Astrocyte (in vitro differentiated cells and primary cell): ENCODE measurements around the gene POR. TPM values are rescaled to one million over a fixed set of nuclear protein-coding genes. Genes with fewer than 3 reads are reported as not detected.

ENCODE experiments used
- DNase-seq: peaks from one replicate; pipeline ENCODE4 v3.0.0-alpha.2; 2010; ENCODE audit warnings: low read depth
- FAIRE-seq: peaks from 2 replicates; lab custom pipeline; 2011; peaks lifted over from hg19 to GRCh38; lab: Jason Lieb, UNC
- H2AFZ ChIP-seq: 2 replicates; pipeline ENCODE4 v1.6.0; 2012; ENCODE audit warnings: low read depth, low read length, inconsistent platforms
- H3K27ac ChIP-seq: 2 replicates; pipeline ENCODE4 v1.5.1; 2011; ENCODE audit warnings: low read depth, low read length, inconsistent platforms
- H3K27me3 ChIP-seq: 2 replicates; pipeline ENCODE4 v1.6.0; 2011; ENCODE audit warnings: low read length, inconsistent platforms; ENCODE audit not compliant: insufficient read depth
- H3K36me3 ChIP-seq: 2 replicates; pipeline ENCODE4 v1.5.1; 2011; ENCODE audit warnings: low read length, inconsistent platforms; ENCODE audit not compliant: insufficient read depth
- H3K4me1 ChIP-seq: 2 replicates; pipeline ENCODE4 v1.5.1; 2011; ENCODE audit warnings: low read length, inconsistent platforms; ENCODE audit not compliant: insufficient read depth
- H3K4me2 ChIP-seq: 2 replicates; pipeline ENCODE4 v1.6.0; 2012; ENCODE audit warnings: low read length, inconsistent platforms
- H3K4me3 ChIP-seq: 2 replicates; pipeline ENCODE4 v1.5.1; 2011; ENCODE audit warnings: low read depth, mild to moderate bottlenecking, low read length, inconsistent platforms; ENCODE audit not compliant: insufficient read depth
- H3K79me2 ChIP-seq: 2 replicates; pipeline ENCODE4 v1.6.0; 2012; ENCODE audit warnings: mild to moderate bottlenecking, low read length, inconsistent platforms; ENCODE audit not compliant: insufficient read depth
- H3K9ac ChIP-seq: 2 replicates; pipeline ENCODE4 v1.6.0; 2012; ENCODE audit warnings: mild to moderate bottlenecking, low read length, inconsistent platforms
- H3K9me3 ChIP-seq: 2 replicates; pipeline ENCODE4 v1.5.1; 2012; ENCODE audit warnings: low read depth, mild to moderate bottlenecking, low read length, inconsistent platforms; ENCODE audit not compliant: insufficient read depth
- H4K20me1 ChIP-seq: 2 replicates; pipeline ENCODE4 v1.6.0; 2012; ENCODE audit warnings: low read length, inconsistent platforms; ENCODE audit not compliant: insufficient read depth
- H3K27ac Mint-ChIP-seq: one replicate; pipeline ENCODE4 v1.8.0; 2021; ENCODE audit warnings: mild to moderate bottlenecking, mixed read lengths; ENCODE audit not compliant: unreplicated experiment
- H3K27me3 Mint-ChIP-seq: one replicate; pipeline ENCODE4 v1.8.0; 2021; ENCODE audit warnings: low read depth, mixed read lengths; ENCODE audit not compliant: unreplicated experiment
- H3K36me3 Mint-ChIP-seq: one replicate; pipeline ENCODE4 v1.8.0; 2021; ENCODE audit warnings: low read depth, mixed read lengths; ENCODE audit not compliant: unreplicated experiment
- H3K4me1 Mint-ChIP-seq: one replicate; pipeline ENCODE4 v1.8.0; 2021; ENCODE audit warnings: low read depth, mixed read lengths; ENCODE audit not compliant: unreplicated experiment
- H3K4me3 Mint-ChIP-seq: one replicate; pipeline ENCODE4 v1.8.0; 2021; ENCODE audit warnings: mild to moderate bottlenecking, moderate library complexity, mixed read lengths; ENCODE audit not compliant: unreplicated experiment
- H3K9me3 Mint-ChIP-seq: one replicate; pipeline ENCODE4 v1.8.0; 2021; ENCODE audit warnings: mild to moderate bottlenecking, mixed read lengths; ENCODE audit not compliant: unreplicated experiment
- CTCF ChIP-seq: IDR thresholded peaks from 2 replicates; pipeline ENCODE4 v1.5.1; 2011; ENCODE audit warnings: low read depth, mild to moderate bottlenecking, inconsistent platforms, low read length, moderate library complexity; ENCODE audit not compliant: insufficient read depth
- EZH2 ChIP-seq: IDR thresholded peaks from 2 replicates; pipeline ENCODE4 v1.6.1; 2012; ENCODE audit warnings: mild to moderate bottlenecking, low read length, inconsistent platforms; ENCODE audit not compliant: insufficient read depth
- total RNA-seq: library from RNA; stranded (reverse); gene quantifications from 2 replicates; pipeline ENCODE4 v1.2.1, GENCODE V29; 2021

The POR gene
- total RNA-seq, 1 donor from 2014 or later: 73.6 TPM

GRCh38 chr7:75966190-75966961, 51.4 kb downstream of the POR start:
- FAIRE-seq (no peak), DNase-seq (peak; percentile 50)
- Histone ChIP-seq H3K79me2 (no peaks in the 10 kb centered on the region), H3K27ac (no peak overlapping the region), H2AFZ (no peak overlapping the region), H3K4me2 (no peak overlapping the region), H3K4me3 (no peak overlapping the region), H3K36me3 (no peaks in the 10 kb centered on the region), H3K4me1 (peaks cover 27% of the 10 kb centered on the region), H3K9ac (no peak overlapping the region), H3K27me3 (no peaks in the 10 kb centered on the region), H4K20me1 (peaks cover 6% of the 10 kb centered on the region), H3K9me3 (no peaks in the 10 kb centered on the region)
- H3K4me1 Mint-ChIP-seq: peaks cover 14% of the 10 kb centered on the region
- no peaks in the 10 kb centered on the region for H3K27me3 Mint-ChIP-seq
- no peaks in the 10 kb centered on the region for H3K9me3 Mint-ChIP-seq
- TF ChIP-seq EZH2 (no peak), CTCF (no peak)
- H3K36me3 Mint-ChIP-seq: peaks cover 28% of the 10 kb centered on the region
- no peak overlapping the region for H3K27ac Mint-ChIP-seq
- no peak overlapping the region for H3K4me3 Mint-ChIP-seq

GRCh38 chr7:75967055-75967454, 52.1 kb downstream of the POR start:
- no peaks in the 10 kb centered on the region for H3K9me3 Mint-ChIP-seq
- Histone ChIP-seq H3K9ac (no peak overlapping the region), H3K27ac (no peak overlapping the region), H3K4me1 (peaks cover 26% of the 10 kb centered on the region), H3K4me3 (no peak overlapping the region), H3K79me2 (no peaks in the 10 kb centered on the region), H3K4me2 (no peak overlapping the region), H3K9me3 (no peaks in the 10 kb centered on the region), H3K36me3 (no peaks in the 10 kb centered on the region), H2AFZ (no peak overlapping the region), H3K27me3 (no peaks in the 10 kb centered on the region), H4K20me1 (peaks cover 12% of the 10 kb centered on the region)
- FAIRE-seq (no peak), DNase-seq (no peak)
- peaks cover 26% of the 10 kb centered on the region for H3K36me3 Mint-ChIP-seq
- no peaks in the 10 kb centered on the region for H3K27me3 Mint-ChIP-seq
- peaks cover 14% of the 10 kb centered on the region for H3K4me1 Mint-ChIP-seq
- H3K27ac Mint-ChIP-seq: no peak overlapping the region
- no peak for TF ChIP-seq CTCF
- no peak for TF ChIP-seq EZH2
- no peak overlapping the region for H3K4me3 Mint-ChIP-seq

- Mint-ChIP-seq H3K36me3 (peaks cover 29% of the 10 kb centered on the region), H3K4me1 (peaks cover 14% of the 10 kb centered on the region), H3K4me3 (no peak overlapping the region), H3K27me3 (no peaks in the 10 kb centered on the region), H3K9me3 (no peaks in the 10 kb centered on the region), H3K27ac (no peak overlapping the region)
- no peaks in the 10 kb centered on the region for H3K27me3 ChIP-seq
- no peaks in the 10 kb centered on the region for H3K36me3 ChIP-seq
- H3K9ac ChIP-seq: no peak overlapping the region
- H3K27ac ChIP-seq: no peak overlapping the region
- TF ChIP-seq EZH2 (no peak), CTCF (no peak)
- H4K20me1 ChIP-seq: peaks cover 16% of the 10 kb centered on the region
- FAIRE-seq (no peak), DNase-seq (no peak)
- no peaks in the 10 kb centered on the region for H3K79me2 ChIP-seq
- H3K4me2 ChIP-seq: no peak overlapping the region
- no peak overlapping the region for H2AFZ ChIP-seq
- H3K4me1 ChIP-seq: peaks cover 21% of the 10 kb centered on the region
- no peaks in the 10 kb centered on the region for H3K9me3 ChIP-seq
- no peak overlapping the region for H3K4me3 ChIP-seq
Observed at GRCh38 chr7:75967487-75967997, 52.6 kb downstream of the POR start.
